Activated T-cell treated with anti-CD3 and anti-CD28 coated beads for 24 hours (primary cell): ENCODE data around the gene CNIH2.
"Not testable (repeated sequence)": the region's sequence is repeated elsewhere in the genome, so short reads cannot be mapped to it uniquely, and the experiment has no call there.

Experiments used
- DNase-seq: peaks from one replicate; pipeline ENCODE4 v3.0.0-alpha.2; 2020; ENCODE audit warnings: low read depth

CNIH2 gene

DNA sequence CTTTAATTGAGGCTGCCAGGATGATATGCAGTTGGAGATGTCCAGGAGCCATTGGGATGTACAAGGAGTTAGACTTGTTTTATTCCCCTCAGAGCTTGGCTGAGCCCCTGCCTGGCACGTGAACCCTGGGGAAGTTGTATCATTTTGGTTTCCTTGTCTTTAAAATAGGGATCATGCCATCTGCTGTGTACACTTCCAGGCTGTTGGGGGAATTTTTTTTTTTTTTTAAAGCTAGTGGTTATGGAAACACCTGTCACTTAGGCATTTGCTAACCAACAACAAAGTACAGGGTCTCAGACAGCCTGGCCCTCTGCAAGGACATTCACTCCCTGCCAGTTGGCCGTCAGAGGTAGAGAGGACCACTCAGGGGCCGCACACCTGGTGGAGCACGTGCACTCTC is 18.0 kb upstream of the CNIH2 start:
- no peak for DNase-seq

DNA sequence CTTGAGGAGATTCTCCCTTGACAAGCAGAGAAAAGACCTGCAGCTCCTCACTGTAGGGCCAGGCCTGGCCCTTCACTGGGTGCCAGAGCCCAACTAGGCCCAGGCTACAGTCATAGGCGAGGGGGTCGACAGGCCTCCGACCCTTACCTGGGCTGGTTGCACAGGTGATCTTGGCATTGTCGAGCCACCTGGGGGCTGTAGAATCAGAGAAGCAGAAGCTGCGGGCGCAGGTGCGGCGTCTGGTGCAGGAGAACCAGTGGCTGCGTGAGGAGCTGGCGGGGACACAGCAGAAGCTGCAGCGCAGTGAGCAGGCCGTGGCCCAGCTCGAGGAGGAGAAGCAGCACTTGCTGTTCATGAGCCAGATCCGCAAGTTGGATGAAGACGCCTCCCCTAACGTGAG is 16.4 kb upstream of the CNIH2 start:
- DNase-seq, result no peak

GRCh38 chr11:66262191-66262590 is 15.8 kb upstream of the CNIH2 start:
- no peak for DNase-seq

GRCh38 chr11:66262696-66263095 is 15.3 kb upstream of the CNIH2 start:
- no peak for DNase-seq

- DNase-seq, result no peak
Measured at GRCh38 chr11:66263231-66263630, 14.7 kb upstream of the CNIH2 start.

DNA sequence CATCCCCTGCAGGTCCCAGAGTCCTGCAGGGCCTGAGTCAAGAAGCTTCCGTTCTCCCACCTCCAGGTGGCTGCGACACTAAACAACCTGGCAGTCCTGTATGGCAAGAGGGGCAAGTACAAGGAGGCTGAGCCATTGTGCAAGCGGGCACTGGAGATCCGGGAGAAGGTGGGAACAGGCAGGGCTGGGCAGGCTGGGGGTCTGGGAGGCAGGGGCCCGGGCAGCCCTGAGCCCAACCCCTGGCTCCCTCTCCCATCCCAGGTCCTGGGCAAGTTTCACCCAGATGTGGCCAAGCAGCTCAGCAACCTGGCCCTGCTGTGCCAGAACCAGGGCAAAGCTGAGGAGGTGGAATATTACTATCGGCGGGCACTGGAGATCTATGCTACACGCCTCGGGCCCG is 14.2 kb upstream of the CNIH2 start:
- no peak for DNase-seq

DNA sequence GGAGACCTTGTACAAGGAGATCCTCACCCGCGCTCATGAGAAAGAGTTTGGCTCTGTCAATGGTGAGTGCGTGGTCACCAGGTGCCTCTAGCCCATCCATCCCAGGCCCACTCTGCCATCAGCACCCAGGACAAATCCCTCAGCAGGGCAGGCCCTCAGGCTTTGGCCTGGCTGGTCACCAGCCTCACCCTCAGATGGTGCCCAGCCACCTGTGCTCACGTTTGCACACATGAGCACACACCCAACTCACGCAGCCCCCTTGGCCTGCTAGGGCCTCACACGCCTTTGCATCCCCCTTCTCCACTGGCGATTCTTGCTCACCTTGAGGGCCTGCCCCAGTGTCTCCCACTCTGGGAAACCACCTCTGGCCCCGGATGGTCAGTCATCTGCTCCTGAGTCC is 13.6 kb upstream of the CNIH2 start:
- DNase-seq, result no peak

DNA sequence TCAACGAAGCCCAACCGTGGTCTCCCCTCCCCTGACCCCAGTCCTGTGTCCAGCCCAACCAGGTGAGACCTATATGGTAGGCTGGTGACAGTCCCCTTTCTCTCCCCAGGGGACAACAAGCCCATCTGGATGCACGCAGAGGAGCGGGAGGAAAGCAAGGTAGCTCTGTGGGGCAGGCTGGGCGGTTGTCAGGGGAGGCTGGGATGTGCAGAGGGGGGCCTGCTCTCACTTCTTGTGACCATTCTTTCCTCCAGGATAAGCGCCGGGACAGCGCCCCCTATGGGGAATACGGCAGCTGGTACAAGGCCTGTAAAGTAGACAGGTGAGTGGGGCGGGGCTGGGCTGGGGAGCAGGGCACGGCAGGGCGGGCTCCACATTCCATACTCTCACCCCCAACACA is 13.1 kb upstream of the CNIH2 start:
- no peak for DNase-seq

DNA sequence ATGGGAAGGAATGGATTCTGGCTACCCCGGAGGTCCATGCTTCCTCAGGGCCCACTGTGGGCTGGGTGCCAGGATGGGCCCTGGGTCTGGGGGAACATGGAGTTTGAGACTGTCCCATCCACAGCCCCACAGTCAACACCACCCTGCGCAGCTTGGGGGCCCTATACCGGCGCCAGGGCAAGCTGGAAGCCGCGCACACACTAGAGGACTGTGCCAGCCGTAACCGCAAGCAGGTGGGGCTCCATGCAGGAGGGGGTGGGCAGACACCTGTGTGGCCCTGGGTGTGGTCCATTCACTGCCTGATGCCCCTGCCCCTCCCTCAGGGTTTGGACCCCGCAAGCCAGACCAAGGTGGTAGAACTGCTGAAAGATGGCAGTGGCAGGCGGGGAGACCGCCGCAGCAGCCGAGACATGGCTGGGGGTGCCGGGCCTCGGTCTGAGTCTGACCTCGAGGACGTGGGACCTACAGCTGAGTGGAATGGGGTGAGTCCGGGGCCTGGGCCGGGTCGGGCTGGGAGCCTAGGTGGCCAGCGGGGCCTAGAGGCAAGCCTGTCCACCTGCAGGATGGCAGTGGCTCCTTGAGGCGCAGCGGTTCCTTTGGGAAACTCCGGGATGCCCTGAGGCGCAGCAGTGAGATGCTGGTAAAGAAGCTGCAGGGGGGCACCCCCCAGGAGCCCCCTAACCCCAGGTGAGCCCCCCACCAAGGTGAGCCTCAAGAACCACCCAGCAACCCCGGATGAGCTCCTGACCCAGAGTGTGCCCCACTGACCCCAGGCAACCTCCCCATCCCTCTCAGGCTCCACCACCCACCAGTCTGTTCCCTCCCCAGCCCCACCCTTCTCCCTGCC is 12.2 kb upstream of the CNIH2 start:
- no peak for DNase-seq

GRCh38 chr11:66266378-66267038 is 11.5 kb upstream of the CNIH2 start:
- DNase-seq, result no peak

GRCh38 chr11:66267039-66267378 is 11.0 kb upstream of the CNIH2 start:
- DNase-seq, result no peak

DNA sequence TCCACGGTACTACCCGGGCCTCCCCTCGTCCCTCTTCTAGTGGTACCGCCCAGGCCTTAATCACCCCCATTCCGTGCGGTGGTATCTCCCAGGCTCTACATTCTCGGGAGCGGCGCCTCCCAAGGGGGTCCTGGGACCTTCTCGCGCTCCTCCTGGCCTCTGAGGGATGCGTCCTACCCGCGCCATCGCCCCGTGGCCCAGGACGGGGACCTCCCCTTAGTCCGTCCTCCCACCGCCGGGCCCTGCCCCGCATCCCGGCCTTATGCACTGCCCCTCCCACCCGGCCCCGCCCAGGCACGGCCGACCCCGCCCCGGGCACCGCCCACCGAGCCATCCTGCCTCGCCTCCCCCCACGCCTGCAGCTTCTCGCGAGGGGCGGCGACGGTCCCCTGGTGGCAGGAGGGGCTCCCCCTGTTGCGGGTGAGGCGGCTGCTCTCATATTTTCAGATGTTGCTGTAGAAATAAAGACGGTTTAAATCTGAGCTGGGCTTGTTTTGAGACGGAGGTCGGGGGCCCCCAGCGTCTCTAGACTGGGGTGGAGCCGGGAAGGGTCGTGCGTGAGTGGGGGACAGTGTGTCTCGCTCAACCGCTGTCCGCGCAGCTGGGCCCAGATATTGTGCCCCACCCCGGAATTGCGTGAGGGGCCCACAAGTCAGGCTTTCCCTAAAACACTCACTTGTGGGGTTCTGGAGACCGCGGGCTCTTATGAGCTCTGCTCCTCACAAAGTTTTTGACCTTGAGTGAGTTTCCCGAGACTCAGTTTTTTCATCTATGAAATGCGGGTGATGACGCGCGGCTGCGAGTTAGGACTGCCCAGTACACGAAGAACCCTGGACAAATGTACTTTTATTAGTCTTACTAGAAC is 10.4 kb upstream of the CNIH2 start:
- peak; percentile 79 for DNase-seq

DNA sequence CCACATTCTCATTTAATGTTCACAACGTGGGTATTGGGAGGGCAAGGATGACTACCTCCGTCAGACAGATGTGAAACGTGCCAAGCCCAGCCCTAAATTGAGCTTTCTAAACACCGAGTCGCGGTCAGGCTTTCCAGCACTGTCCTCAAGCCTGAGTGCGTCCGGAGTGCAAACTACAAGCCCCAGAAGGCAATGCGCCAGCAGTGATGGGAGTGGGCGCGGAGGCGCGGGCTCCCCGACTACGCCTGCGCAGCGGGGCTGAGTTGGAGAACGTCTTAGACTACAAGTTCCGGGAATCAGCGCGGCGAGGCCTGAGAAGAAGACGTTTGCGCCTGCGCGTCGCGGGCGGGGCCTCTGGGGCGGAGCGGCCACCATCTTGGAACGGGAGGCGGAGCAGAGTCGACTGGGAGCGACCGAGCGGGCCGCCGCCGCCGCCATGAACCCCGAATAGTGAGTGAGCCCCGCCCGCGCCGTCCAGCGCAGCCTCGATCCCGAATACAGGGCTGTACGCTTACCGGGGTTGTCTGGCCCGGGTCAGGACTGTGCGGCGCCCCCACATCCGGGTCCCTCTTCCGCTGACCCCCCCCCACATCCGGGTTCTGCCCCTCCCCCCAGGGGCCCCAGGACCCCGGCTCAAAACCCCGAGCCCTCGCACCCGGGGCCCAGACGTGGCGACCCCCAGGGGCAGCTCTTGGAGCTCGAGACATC is 9.6 kb upstream of the CNIH2 start, which contains the start of gene RAB1B:
RAB1B (plus strand) TSS at position 396 of the 708 bp plus-strand sequence; CDS start at position 437, 41 bp downstream.
- DNase-seq, result peak; percentile 100

DNA sequence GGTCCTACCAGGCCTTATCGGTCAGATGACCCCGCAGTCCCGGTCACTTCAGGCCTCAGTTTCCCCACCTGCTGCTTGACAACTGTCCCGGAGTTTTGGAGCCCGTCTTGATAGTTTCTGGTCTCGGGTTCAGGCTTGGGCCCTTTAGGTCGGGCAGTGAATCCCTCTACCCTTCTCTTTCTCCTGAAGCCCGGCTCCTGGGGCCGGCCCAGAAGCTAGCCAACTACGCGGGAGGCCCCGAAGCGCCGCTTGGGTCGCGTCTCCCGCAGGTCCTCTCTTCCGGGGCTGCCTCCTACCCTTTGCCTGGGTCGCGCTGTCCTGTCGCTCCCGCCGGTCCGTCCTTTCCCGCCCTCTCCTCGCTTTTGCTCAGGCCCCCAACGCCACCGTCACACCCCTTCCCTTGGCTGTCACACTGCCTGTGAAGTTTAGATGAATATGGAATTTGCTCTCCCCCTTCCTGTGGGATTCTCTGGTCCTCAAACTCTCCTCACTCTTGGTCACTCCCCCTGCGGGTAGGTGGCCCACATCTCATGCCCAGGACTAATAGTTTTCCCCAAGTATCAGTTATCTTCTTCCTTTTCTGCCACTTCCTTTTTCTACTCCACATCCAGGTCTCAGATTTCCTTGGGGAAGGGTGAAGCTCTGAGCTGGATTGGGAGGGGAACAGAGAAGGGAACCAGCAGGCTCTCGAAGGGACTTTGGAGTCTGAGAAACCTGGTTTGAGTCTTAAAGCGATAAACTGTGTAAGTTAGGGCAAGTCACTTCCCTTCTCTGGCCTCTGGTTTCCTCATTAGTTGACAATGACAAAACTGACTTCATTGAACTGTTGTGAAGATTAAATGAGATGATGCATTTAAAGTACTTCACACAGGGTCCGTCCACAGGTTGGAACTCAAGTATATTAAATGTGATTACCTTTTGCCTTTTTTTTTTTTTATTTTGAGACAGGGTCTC is 8.7 kb upstream of the CNIH2 start:
- no peak for DNase-seq

DNA sequence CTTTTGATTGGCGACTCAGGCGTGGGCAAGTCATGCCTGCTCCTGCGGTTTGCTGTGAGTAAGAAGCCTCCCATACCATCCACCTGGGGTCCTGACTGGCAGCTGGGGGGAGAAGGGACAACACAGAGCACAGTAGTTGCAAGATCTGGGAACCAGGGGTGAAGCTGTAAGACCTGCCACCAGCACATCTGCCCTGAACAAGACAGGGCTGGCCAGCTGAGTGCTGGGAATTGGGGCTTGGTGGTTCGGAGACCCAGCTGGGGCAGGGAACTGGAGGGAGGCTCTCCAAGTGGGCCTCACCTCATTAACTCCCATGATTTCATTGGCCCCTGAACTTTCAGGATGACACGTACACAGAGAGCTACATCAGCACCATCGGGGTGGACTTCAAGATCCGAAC is 6.2 kb upstream of the CNIH2 start:
- no peak for DNase-seq

GRCh38 chr11:66272596-66272995 is 5.4 kb upstream of the CNIH2 start:
- no peak for DNase-seq

DNA sequence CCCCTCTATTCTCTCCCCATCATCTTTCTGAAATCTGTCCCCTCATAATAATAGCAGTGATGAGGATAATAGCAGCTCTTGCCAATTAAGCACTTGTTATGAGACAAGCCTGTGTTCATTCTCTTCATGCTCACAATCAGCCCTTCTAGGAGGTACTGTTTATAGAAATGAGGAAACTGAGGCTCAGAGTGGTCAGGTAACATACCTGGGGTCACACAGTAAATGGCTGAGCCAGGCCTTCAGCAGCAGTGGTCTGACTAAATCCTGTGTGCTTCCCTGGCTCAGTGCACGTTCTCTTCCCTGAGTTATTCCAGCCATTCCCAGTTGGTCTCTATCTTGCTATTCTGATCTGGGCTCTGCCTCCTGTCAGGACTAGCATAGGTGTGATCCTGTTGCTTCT is 3.8 kb upstream of the CNIH2 start:
- DNase-seq, result no peak

DNA sequence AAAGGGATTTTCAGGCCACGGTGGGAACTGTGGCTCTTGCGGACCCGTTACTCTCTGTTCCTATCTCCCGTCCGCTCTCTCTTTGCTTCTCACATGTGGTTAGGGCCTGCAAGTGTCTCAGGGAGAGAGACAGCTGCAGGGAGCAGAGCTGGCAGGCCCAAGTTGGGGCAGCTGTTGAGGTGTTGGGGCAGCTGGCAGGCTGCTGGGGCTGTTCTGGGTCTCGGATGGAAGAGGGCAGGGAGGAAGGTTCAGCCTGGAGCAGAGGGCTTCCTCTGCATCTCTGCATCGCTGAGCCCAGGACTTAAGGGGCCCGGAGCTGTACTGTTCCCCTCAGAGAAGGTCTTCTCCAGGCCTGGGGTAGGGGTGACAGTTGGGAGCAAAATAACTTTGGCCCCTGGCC is 2.6 kb upstream of the CNIH2 start:
- no peak for DNase-seq

GRCh38 chr11:66275984-66276612 is 1.9 kb upstream of the CNIH2 start:
- no peak for DNase-seq

GRCh38 chr11:66276619-66277018 is 1.4 kb upstream of the CNIH2 start:
- DNase-seq, result not testable (repeated sequence)
